ENCODE results near the gene APOM. TPM values are rescaled to one million over a fixed set of nuclear protein-coding genes. Genes with fewer than 3 reads are reported as not detected.

Gene APOM
- total RNA-seq, 1 donor from 2014 or later: 2.6 TPM

- peaks cover 98% of the 10 kb centered on the region for H3K36me3 ChIP-seq
- intact Hi-C loops (cut with DNase I): no loop called here
These were observed 18.7 kb upstream of the APOM start for GRCh38 chr6:31636698-31637596.

GRCh38 chr6:31639043-31639442, 16.7 kb upstream of the APOM start:
- TF ChIP-seq CTCF (IDR thresholded peaks at IDR 0.05): no peak
- ATAC-seq: no peak

More at GRCh38 chr6:31636698-31637596, 18.7 kb upstream of the APOM start:
- no peak overlapping the region for H3K27ac ChIP-seq
- H3K9me3 ChIP-seq: no peaks in the 10 kb centered on the region
- DNase-seq (no peak), ATAC-seq (peak; percentile 7)
- TF ChIP-seq CTCF (IDR thresholded peaks at IDR 0.05): no peak
- no peak overlapping the region for H3K4me3 ChIP-seq
- no peaks in the 10 kb centered on the region for H3K27me3 ChIP-seq
- H3K4me1 ChIP-seq: no peaks in the 10 kb centered on the region

GRCh38 chr6:31639449-31639861, 16.2 kb upstream of the APOM start:
- H3K36me3 ChIP-seq: peaks cover 98% of the 10 kb centered on the region
- H3K9me3 ChIP-seq: no peaks in the 10 kb centered on the region
- H3K27me3 ChIP-seq: no peaks in the 10 kb centered on the region
- ATAC-seq: no peak
- no peak for TF ChIP-seq CTCF (IDR thresholded peaks at IDR 0.05)
- no peaks in the 10 kb centered on the region for H3K4me1 ChIP-seq
- no peak overlapping the region for H3K27ac ChIP-seq
- intact Hi-C loops (cut with DNase I): no loop called here
- no peak for DNase-seq
- H3K4me3 ChIP-seq: no peak overlapping the region

More at GRCh38 chr6:31639043-31639442, 16.7 kb upstream of the APOM start:
- H3K4me3 ChIP-seq: no peak overlapping the region
- intact Hi-C loops (cut with DNase I): no loop called here
- peaks cover 98% of the 10 kb centered on the region for H3K36me3 ChIP-seq
- no peaks in the 10 kb centered on the region for H3K9me3 ChIP-seq
- no peaks in the 10 kb centered on the region for H3K27me3 ChIP-seq
- DNase-seq: no peak
- no peaks in the 10 kb centered on the region for H3K4me1 ChIP-seq
- no peak overlapping the region for H3K27ac ChIP-seq

- Histone ChIP-seq H3K27me3 (no peaks in the 10 kb centered on the region), H3K4me3 (no peak overlapping the region), H3K36me3 (peaks cover 98% of the 10 kb centered on the region), H3K9me3 (no peaks in the 10 kb centered on the region), H3K27ac (no peak overlapping the region), H3K4me1 (no peaks in the 10 kb centered on the region)
- DNase-seq: no peak
- intact Hi-C loops (cut with DNase I): no loop called here
- ATAC-seq: no peak
- no peak for TF ChIP-seq CTCF (IDR thresholded peaks at IDR 0.05)
These were observed 15.1 kb upstream of the APOM start for GRCh38 chr6:31640612-31641011.

- intact Hi-C loops (cut with DNase I): no loop called here
- DNase-seq: no peak
- H3K27ac ChIP-seq: no peak overlapping the region
- TF ChIP-seq CTCF (IDR thresholded peaks at IDR 0.05): no peak
- ATAC-seq: no peak
- H3K9me3 ChIP-seq: no peaks in the 10 kb centered on the region
- no peak overlapping the region for H3K4me3 ChIP-seq
- no peaks in the 10 kb centered on the region for H3K4me1 ChIP-seq
- H3K27me3 ChIP-seq: no peaks in the 10 kb centered on the region
- H3K36me3 ChIP-seq: peaks cover 98% of the 10 kb centered on the region
These were observed 14.3 kb upstream of the APOM start for GRCh38 chr6:31641370-31641769.

Measured in upper lobe of right lung (tissue), 1 donor.